IMR-90 (cell line): ENCODE data around the gene S100A8. TPM values are rescaled to one million over a fixed set of nuclear protein-coding genes. Genes with fewer than 3 reads are reported as not detected.

ENCODE experiments used
- ATAC-seq: fragments of 200-7000 bp; cut with Tn5 transposase; 2 replicates; pipeline ENCODE4 v1.9.1; 2020; ENCODE audit warnings: low read depth, mild to moderate bottlenecking, moderate library complexity
- BruUV-seq: library from RNA; stranded (reverse); fragments of 400-500 nt; replicated peaks from 2 replicates; lab custom pipeline; 2021; lab: Mats Ljungman, UMichigan
- CTCF ChIA-PET: fragments of 300-600 bp; formaldehyde crosslinking; extraction: SDS; loops from one replicate; lab custom pipeline; 2021; ENCODE audit warnings: antibody characterized with exemption; lab: Yijun Ruan, JAX
- POLR2A ChIA-PET: fragments of 300-600 bp; sonication (Branson Sonifier 250); formaldehyde crosslinking; loops from one replicate; lab custom pipeline; 2022; ENCODE audit warnings: antibody characterized with exemption; ENCODE audit not compliant: unreplicated experiment; lab: Charles Lee
- DNase-seq: peaks from one replicate; pipeline ENCODE4 v3.0.0; 2013
- H2AFZ ChIP-seq: replicated peaks from 2 replicates; pipeline ENCODE3; 2013; ENCODE audit warnings: low read length, mild to moderate bottlenecking; ENCODE audit not compliant: poor library complexity
- H2AK5ac ChIP-seq: 2 replicates; pipeline ENCODE4 v1.6.1; 2013; ENCODE audit warnings: low read depth, low read length, inconsistent platforms
- H2AK9ac ChIP-seq: replicated peaks from 2 replicates; pipeline ENCODE3; 2013; ENCODE audit warnings: mild to moderate bottlenecking, low read depth, low read length, moderate library complexity; ENCODE audit not compliant: poor library complexity
- H2BK120ac ChIP-seq: 2 replicates; pipeline ENCODE4 v1.6.1; 2013; ENCODE audit warnings: low read depth, low read length, inconsistent platforms
- H2BK15ac ChIP-seq: 3 replicates; pipeline ENCODE4 v1.6.1; 2013; ENCODE audit warnings: low read depth, low read length, inconsistent platforms
- H2BK20ac ChIP-seq: 2 replicates; pipeline ENCODE4 v1.6.1; 2013; ENCODE audit warnings: low read depth, mild to moderate bottlenecking, inconsistent platforms, low read length, moderate library complexity
- H2BK5ac ChIP-seq: 2 replicates; pipeline ENCODE4 v1.6.1; 2013; ENCODE audit warnings: mild to moderate bottlenecking, low read depth, low read length, inconsistent platforms; ENCODE audit not compliant: poor library complexity, severe bottlenecking
- H3K14ac ChIP-seq: replicated peaks from 2 replicates; pipeline ENCODE4 v1.6.1; 2013; ENCODE audit warnings: low read depth, low read length, inconsistent platforms
- H3K18ac ChIP-seq: 2 replicates; pipeline ENCODE4 v1.6.1; 2013; ENCODE audit warnings: low read depth, low read length, control low read depth
- H3K23ac ChIP-seq: 2 replicates; pipeline ENCODE4 v1.6.1; 2013; ENCODE audit warnings: low read depth, low read length, inconsistent platforms
- H3K27ac ChIP-seq: 2 replicates; pipeline ENCODE4 v1.5.1; 2013; ENCODE audit warnings: mild to moderate bottlenecking, control low read depth, low read length; ENCODE audit not compliant: insufficient read depth
- H3K27me3 ChIP-seq: 2 replicates; pipeline ENCODE4 v1.6.1; 2013; ENCODE audit warnings: low read length; ENCODE audit not compliant: control insufficient read depth, insufficient read depth
- H3K36me3 ChIP-seq: 2 replicates; pipeline ENCODE4 v1.6.1; 2013; ENCODE audit warnings: low read length, mixed read lengths; ENCODE audit not compliant: control insufficient read depth, insufficient read depth
- H3K4ac ChIP-seq: 2 replicates; pipeline ENCODE4 v1.6.1; 2013; ENCODE audit warnings: low read depth, low read length, inconsistent platforms
- H3K4me1 ChIP-seq: 2 replicates; pipeline ENCODE4 v1.6.1; 2013; ENCODE audit warnings: low read length, mixed read lengths; ENCODE audit not compliant: control insufficient read depth, insufficient read depth
- H3K4me2 ChIP-seq: 2 replicates; pipeline ENCODE4 v1.6.1; 2013; ENCODE audit warnings: low read depth, mild to moderate bottlenecking, control low read depth, low read length, moderate library complexity
- H3K4me3 ChIP-seq: 2 replicates; pipeline ENCODE4 v1.5.1; 2013; ENCODE audit warnings: low read depth, mild to moderate bottlenecking, control low read depth, low read length, moderate library complexity; ENCODE audit not compliant: insufficient read depth
- H3K56ac ChIP-seq: 2 replicates; pipeline ENCODE4 v1.6.1; 2013; ENCODE audit warnings: low read length, inconsistent platforms; ENCODE audit not compliant: insufficient read depth; ENCODE audit errors: extremely low read depth
- H3K79me1 ChIP-seq, 2 experiments: 2 replicates each; pipeline ENCODE4 v1.6.1; 2013; ENCODE audit warnings: low read length in 2 of 2, inconsistent platforms in 1 of 2, low read depth in 1 of 2
- H3K9ac ChIP-seq: 2 replicates; pipeline ENCODE4 v1.6.1; 2013; ENCODE audit warnings: low read depth, low read length, control low read depth
- H3K9me1 ChIP-seq: 2 replicates; pipeline ENCODE4 v1.6.1; 2013; ENCODE audit warnings: low read length, inconsistent platforms; ENCODE audit not compliant: insufficient read depth
- H3K9me3 ChIP-seq: 2 replicates; pipeline ENCODE4 v1.6.1; 2013; ENCODE audit warnings: low read length; ENCODE audit not compliant: control insufficient read depth, insufficient read depth
- H4K20me1 ChIP-seq: 2 replicates; pipeline ENCODE4 v1.6.1; 2013; ENCODE audit warnings: low read length, inconsistent platforms; ENCODE audit not compliant: insufficient read depth
- H4K5ac ChIP-seq: 2 replicates; pipeline ENCODE4 v1.6.1; 2013; ENCODE audit warnings: mild to moderate bottlenecking, low read depth, low read length, control low read depth
- H4K8ac ChIP-seq, 2 experiments: 2 replicates each; pipeline ENCODE4 v1.6.1; 2013; ENCODE audit warnings: low read depth in 2 of 2, low read length in 2 of 2, control low read depth in 1 of 2, inconsistent platforms in 1 of 2
- H4K91ac ChIP-seq: 2 replicates; pipeline ENCODE4 v1.6.1; 2013; ENCODE audit warnings: low read depth, low read length, inconsistent platforms; ENCODE audit not compliant: insufficient read depth
- CEBPB ChIP-seq: IDR thresholded peaks from 2 replicates; pipeline ENCODE4 v1.6.1; 2012; ENCODE audit warnings: low read depth, low read length, improper control_type of control experiment
- CHD1 ChIP-seq: IDR thresholded peaks from 2 replicates; pipeline ENCODE4 v1.6.1; 2012; ENCODE audit warnings: low read depth, low read length, improper control_type of control experiment
- FOS ChIP-seq: fragments of 150-350 bp; IDR thresholded peaks from 2 replicates; pipeline ENCODE4 v1.6.1; 2016; ENCODE audit warnings: low read depth, low read length
- MAFK ChIP-seq: IDR thresholded peaks from 2 replicates; pipeline ENCODE4 v1.6.1; 2012; ENCODE audit warnings: low read depth, low read length, improper control_type of control experiment
- MAZ ChIP-seq: IDR thresholded peaks from 2 replicates; pipeline ENCODE4 v1.6.1; 2012; ENCODE audit warnings: low read depth, mild to moderate bottlenecking, low read length, improper control_type of control experiment, moderate library complexity, borderline replicate concordance
- NFE2L2 ChIP-seq: fragments of 150-350 bp; IDR thresholded peaks from 2 replicates; pipeline ENCODE4 v1.6.1; 2016; ENCODE audit warnings: low read depth, mild to moderate bottlenecking, low read length
- POLR2A ChIP-seq: IDR thresholded peaks from 2 replicates; pipeline ENCODE4 v1.6.1; 2012; ENCODE audit warnings: mild to moderate bottlenecking, low read depth, low read length
- RCOR1 ChIP-seq: IDR thresholded peaks from 2 replicates; pipeline ENCODE4 v1.6.1; 2012; ENCODE audit warnings: mild to moderate bottlenecking, low read length, improper control_type of control experiment; ENCODE audit not compliant: insufficient replicate concordance
- RFX5 ChIP-seq: IDR thresholded peaks from 2 replicates; pipeline ENCODE4 v1.8.0; 2012; ENCODE audit warnings: low read depth, mild to moderate bottlenecking, low read length, moderate library complexity
- SMC3 ChIP-seq: fragments of 150-350 bp; IDR thresholded peaks from 2 replicates; pipeline ENCODE4 v1.6.1; 2016; ENCODE audit warnings: low read depth, mild to moderate bottlenecking, antibody characterized with exemption, low read length, moderate library complexity
- WGBS, 2 experiments: methylation state at CpG; one replicate each; pipeline versions ENCODE4 v1.1.5 to v1.1.7; 2013; ENCODE audit warnings: missing lambda C conversion rate in 2 of 2; ENCODE audit not compliant: insufficient read length in 1 of 2; ENCODE audit errors: extremely low coverage in 2 of 2; 5-methylcytosine and 5-hydroxymethylcytosine counted together
- dilution Hi-C: fragments of 300-500 bp; cut with HindIII; formaldehyde crosslinking; loops from one replicate; pipeline ENCODE4 v1.14.3; 2018; ENCODE audit warnings: low sequenced_read_pairs; ENCODE audit not compliant: unreplicated experiment
- in situ Hi-C: fragments of 300-500 bp; cut with MboI; formaldehyde crosslinking; loops from 3 replicates; pipeline ENCODE4 v1.14.3; 2019; ENCODE audit warnings: low sequenced_read_pairs, inconsistent platforms, mixed read lengths
- intact Hi-C: fragments of 100-400 bp; cut with micrococcal nuclease; formaldehyde crosslinking; loops from 2 replicates; pipeline ENCODE4 v1.10.0; 2022
- polyA plus RNA-seq, 3 experiments: library from polyadenylated mRNA; depleted of rRNA; stranded (reverse); fragments of >200 nt; gene quantifications; 2 replicates each; pipeline ENCODE4 v1.2.3, GENCODE V29; 2012; ENCODE audit warnings: low replicate concordance in 1 of 3
- total RNA-seq: library from RNA; depleted of rRNA; stranded (reverse); fragments of >200 nt; gene quantifications from 2 replicates; pipeline ENCODE4 v1.2.3, GENCODE V29; 2012
- TF ChIP-seq, protein P1 (sequence below): fragments of 150-350 bp; IDR thresholded peaks from 2 replicates; pipeline ENCODE4 v1.6.1; 2016; ENCODE audit warnings: low read depth, mild to moderate bottlenecking, low read length, moderate library complexity, borderline replicate concordance
- TF ChIP-seq, protein P2 (sequence below): conservative IDR thresholded peaks from 2 replicates; pipeline ENCODE4 v1.5.1; 2012; ENCODE audit warnings: mild to moderate bottlenecking, low read depth, low read length, improper control_type of control experiment

The S100A8 gene
- total and polyA plus RNA-seq, 2 of the 4 experiments (the other 2 are of a cell fraction) = not detected

DNA sequence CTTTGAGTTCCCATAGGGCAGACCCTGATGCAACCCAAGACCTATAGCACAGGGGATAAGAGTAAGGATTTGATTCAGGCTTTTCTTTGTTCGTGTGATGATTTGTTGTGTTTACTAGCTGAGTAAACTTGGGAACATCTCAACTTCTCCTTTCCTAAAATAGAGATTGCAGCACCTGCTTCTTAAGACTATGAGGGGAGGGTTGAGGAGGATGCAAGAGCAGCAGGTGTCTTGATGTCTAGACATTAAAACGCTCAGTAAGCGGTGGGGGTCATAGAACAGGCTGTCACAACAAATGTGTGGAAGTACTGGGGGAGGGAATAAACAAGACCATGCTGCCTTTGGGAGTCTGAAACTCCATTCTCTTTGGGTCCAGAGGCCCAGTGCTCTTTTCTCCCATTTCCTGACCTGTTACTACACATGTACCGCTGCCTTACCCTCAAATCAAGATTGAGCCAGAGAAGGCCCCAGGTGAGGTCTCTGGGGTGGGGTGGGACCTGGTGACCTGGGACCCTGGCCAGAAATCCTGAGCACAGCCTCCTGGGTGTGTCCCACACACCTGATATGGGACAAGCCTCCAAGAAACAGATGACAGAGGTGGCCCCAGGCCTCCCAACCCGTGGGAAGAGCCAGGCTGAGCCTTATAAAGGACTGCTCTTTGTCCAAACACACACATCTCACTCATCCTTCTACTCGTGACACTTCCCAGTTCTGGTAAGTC, 25.1 kb upstream of the S100A8 start, which contains the start of gene S100A7A:
Gene S100A7A, plus strand, starts transcription at position 671 of the 721 bp plus-strand sequence. CDS start 1,563 bp downstream, outside the sequence.
- Histone ChIP-seq H2AK9ac (no peak within 1 kb of the TSS), H3K23ac (no peak within 1 kb of the TSS), H3K27ac (no peak within 1 kb of the TSS), H4K20me1 (no peaks in the 10 kb centered on the region), H3K4me1 (no peaks in the 10 kb centered on the region), H4K8ac (no peak within 1 kb of the TSS), H3K14ac (no peak within 1 kb of the TSS), H4K5ac (no peak within 1 kb of the TSS), H2BK15ac (no peak within 1 kb of the TSS), H3K4me3 (no peak within 1 kb of the TSS), H2BK20ac (no peak within 1 kb of the TSS), H3K56ac (no peak within 1 kb of the TSS), H4K91ac (no peak within 1 kb of the TSS), H3K4me2 (no peak within 1 kb of the TSS), H3K36me3 (no peaks in the 10 kb centered on the region), H2BK5ac (no peak within 1 kb of the TSS), H3K9me1 (no peaks in the 10 kb centered on the region), H2AFZ (no peak within 1 kb of the TSS), H3K9ac (no peak within 1 kb of the TSS), H3K79me1 (no peaks in the 10 kb centered on the region), H2BK120ac (no peak within 1 kb of the TSS), H2AK5ac (no peak within 1 kb of the TSS), H3K18ac (no peak within 1 kb of the TSS), H3K27me3 (no peaks in the 10 kb centered on the region), H3K9me3 (no peaks in the 10 kb centered on the region), H3K4ac (no peak within 1 kb of the TSS)
- ATAC-seq (no peak), DNase-seq (no peak)
- CTCF ChIA-PET = no interaction called here
- POLR2A ChIA-PET = no interaction called here
- intact Hi-C loops (no loop called here), in situ Hi-C loops (no loop called here), dilution Hi-C loops (no loop called here)
- 0% methylated on average over 1 of the region's 6 CpGs; no CpG with 5 or more reads in 1 of the 2 experiments for WGBS, 2 experiments
- BruUV-seq = no TSS peak
- TF ChIP-seq, protein P1, sequence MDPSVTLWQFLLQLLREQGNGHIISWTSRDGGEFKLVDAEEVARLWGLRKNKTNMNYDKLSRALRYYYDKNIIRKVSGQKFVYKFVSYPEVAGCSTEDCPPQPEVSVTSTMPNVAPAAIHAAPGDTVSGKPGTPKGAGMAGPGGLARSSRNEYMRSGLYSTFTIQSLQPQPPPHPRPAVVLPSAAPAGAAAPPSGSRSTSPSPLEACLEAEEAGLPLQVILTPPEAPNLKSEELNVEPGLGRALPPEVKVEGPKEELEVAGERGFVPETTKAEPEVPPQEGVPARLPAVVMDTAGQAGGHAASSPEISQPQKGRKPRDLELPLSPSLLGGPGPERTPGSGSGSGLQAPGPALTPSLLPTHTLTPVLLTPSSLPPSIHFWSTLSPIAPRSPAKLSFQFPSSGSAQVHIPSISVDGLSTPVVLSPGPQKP = no peak
- TF ChIP-seq MAZ (no peak), MAFK (no peak), RFX5 (no peak), SMC3 (no peak), FOS (no peak), POLR2A (no peak), RCOR1 (no peak), CEBPB (no peak), NFE2L2 (no peak), CHD1 (no peak)
- TF ChIP-seq, protein P2, sequence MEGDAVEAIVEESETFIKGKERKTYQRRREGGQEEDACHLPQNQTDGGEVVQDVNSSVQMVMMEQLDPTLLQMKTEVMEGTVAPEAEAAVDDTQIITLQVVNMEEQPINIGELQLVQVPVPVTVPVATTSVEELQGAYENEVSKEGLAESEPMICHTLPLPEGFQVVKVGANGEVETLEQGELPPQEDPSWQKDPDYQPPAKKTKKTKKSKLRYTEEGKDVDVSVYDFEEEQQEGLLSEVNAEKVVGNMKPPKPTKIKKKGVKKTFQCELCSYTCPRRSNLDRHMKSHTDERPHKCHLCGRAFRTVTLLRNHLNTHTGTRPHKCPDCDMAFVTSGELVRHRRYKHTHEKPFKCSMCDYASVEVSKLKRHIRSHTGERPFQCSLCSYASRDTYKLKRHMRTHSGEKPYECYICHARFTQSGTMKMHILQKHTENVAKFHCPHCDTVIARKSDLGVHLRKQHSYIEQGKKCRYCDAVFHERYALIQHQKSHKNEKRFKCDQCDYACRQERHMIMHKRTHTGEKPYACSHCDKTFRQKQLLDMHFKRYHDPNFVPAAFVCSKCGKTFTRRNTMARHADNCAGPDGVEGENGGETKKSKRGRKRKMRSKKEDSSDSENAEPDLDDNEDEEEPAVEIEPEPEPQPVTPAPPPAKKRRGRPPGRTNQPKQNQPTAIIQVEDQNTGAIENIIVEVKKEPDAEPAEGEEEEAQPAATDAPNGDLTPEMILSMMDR = no peak
